Brain pericyte (primary cell): ENCODE results near the gene CTSL.
"Not testable (repeated sequence)": the region's sequence is repeated elsewhere in the genome, so short reads cannot be mapped to it uniquely, and the experiment has no call there.

Source experiments
- DNase-seq: peaks from one replicate; pipeline ENCODE4 v3.0.0-alpha.2; 2012; ENCODE audit warnings: low read depth, low spot score

Gene CTSL

GRCh38 chr9:87720173-87720572 is 5.7 kb upstream of the CTSL start:
- DNase-seq, result no peak

GRCh38 chr9:87722393-87723088 is 3.4 kb upstream of the CTSL start:
- no peak for DNase-seq

- DNase-seq, result no peak
Measured at GRCh38 chr9:87725356-87725899, 491 bp upstream of the CTSL start.

GRCh38 chr9:87729246-87729645 is 3.3 kb downstream of the CTSL start:
- no peak for DNase-seq

- DNase-seq, result no peak
Measured at GRCh38 chr9:87731321-87731720, 5.4 kb downstream of the CTSL start.

- no peak for DNase-seq
Measured at GRCh38 chr9:87732344-87732743, 6.4 kb downstream of the CTSL start.

- DNase-seq, result no peak
Measured at GRCh38 chr9:87732756-87733155, 6.8 kb downstream of the CTSL start.

GRCh38 chr9:87733273-87734052 is 7.5 kb downstream of the CTSL start:
- DNase-seq, result no peak

GRCh38 chr9:87734106-87734505 is 8.2 kb downstream of the CTSL start:
- DNase-seq, result no peak

- DNase-seq, result no peak
Measured at GRCh38 chr9:87739546-87739945, 13.6 kb downstream of the CTSL start.

GRCh38 chr9:87740209-87740608 is 14.3 kb downstream of the CTSL start:
- DNase-seq, result no peak

GRCh38 chr9:87741326-87741725 is 15.4 kb downstream of the CTSL start:
- no peak for DNase-seq

GRCh38 chr9:87741891-87742290 is 16.0 kb downstream of the CTSL start:
- DNase-seq, result no peak

GRCh38 chr9:87742813-87743428 is 17.0 kb downstream of the CTSL start:
- no peak for DNase-seq

GRCh38 chr9:87744247-87744646 is 18.3 kb downstream of the CTSL start:
- DNase-seq, result not testable (repeated sequence)

GRCh38 chr9:87746186-87746585 is 20.3 kb downstream of the CTSL start:
- no peak for DNase-seq

- DNase-seq, result no peak
Measured at GRCh38 chr9:87748881-87749280, 23.0 kb downstream of the CTSL start.

- no peak for DNase-seq
Measured at GRCh38 chr9:87749335-87750035, 23.6 kb downstream of the CTSL start.

- DNase-seq, result no peak
Measured at GRCh38 chr9:87750726-87751125, 24.8 kb downstream of the CTSL start.

- no peak for DNase-seq
Measured at GRCh38 chr9:87751423-87751822, 25.5 kb downstream of the CTSL start.

- DNase-seq, result no peak
Measured at GRCh38 chr9:87751868-87752267, 25.9 kb downstream of the CTSL start.

GRCh38 chr9:87753313-87753712 is 27.4 kb downstream of the CTSL start:
- DNase-seq, result no peak
